HG02623 (cell line): Measurements from ENCODE around the gene GPD1.
"Not testable (repeated sequence)": the region's sequence is repeated elsewhere in the genome, so short reads cannot be mapped to it uniquely, and the experiment has no call there.

Experiments used
- ATAC-seq: cut with Tn5 transposase; IDR thresholded peaks from one replicate; pipeline ENCODE4 v1.9.1; 2021; ENCODE audit warnings: moderate library complexity; ENCODE audit not compliant: unreplicated experiment

Gene GPD1

DNA sequence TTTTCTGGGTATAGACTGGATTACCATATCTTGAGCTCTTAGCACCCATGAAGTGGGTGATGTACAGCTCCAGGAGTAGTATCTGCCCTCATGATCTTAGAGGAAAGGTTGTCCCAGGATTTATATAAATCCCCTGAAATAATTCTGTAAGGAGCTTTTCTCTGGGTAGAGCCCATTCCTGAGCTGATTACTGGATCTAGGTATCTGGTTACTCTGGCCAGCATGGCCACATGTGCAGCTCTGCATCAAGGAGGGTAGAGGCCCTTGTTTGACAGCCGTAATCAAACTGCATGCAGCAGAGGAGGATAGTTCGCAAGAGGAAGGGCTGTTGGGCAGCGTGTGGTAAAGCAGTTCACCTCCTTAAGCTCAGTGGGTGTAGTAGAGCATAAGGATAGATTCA is 16.7 kb downstream of the GPD1 start:
- ATAC-seq = no peak

DNA sequence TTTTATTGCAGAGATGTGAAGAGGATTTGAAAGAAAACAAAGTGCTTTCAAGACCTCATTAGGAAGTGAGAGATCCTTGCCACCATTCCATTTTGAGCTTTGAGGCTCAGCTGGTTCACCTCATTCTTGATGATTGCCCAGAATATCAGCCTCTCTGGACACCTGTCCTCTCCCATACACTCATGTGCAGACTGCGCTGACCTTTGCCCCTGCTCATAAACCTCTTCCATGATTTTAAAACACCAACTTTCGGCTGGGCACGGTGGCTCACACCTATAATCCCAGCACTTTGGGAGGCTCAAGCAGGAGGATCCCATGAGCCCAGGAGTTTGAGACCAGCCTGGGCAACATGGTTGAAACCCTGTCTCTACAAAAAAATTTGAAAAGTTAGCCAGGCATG is 17.1 kb downstream of the GPD1 start:
- ATAC-seq = no peak

DNA sequence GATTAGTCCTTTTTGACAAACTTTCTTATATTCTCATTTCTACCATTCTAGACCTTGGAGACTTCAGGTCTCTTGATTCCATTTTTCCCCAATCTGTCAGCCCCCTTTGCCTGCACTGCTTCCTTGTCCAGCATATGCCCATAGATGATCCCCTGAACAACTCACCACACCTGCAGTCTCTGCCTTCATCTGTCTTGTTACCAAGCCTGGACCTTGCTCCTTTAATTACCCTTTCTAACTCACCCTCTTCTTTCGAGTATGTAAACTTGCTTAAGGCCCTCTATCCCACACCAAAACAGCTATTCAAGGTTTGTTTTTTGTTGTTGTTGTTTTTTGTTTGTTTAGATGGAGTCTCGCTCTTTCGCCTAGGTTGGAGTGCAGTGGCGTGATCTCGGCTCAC is 17.8 kb downstream of the GPD1 start:
- no peak for ATAC-seq

- no peak for ATAC-seq
Observed at GRCh38 chr12:50123203-50123602, 19.4 kb downstream of the GPD1 start.

DNA sequence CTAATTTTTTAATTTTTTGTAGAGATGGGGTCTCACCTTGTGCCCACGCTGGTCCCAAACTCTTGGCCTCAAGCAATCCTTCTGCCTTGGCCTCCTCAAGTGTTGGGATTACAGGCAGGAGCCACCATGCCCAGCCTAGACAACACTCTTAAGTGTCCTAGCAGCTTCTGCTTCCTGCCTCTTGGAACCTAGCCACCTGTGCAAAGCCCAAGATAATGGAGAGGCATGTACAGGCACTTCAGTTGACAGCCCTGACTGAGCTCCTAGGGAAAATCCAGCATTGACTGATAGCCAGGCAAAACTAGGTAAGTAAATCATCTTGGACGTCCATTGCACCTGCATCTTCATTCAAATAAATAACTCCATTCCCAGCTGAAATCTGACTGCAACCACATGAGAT is 23.7 kb downstream of the GPD1 start:
- ATAC-seq = no peak

- no peak for ATAC-seq
Observed at GRCh38 chr12:50129290-50129689, 25.5 kb downstream of the GPD1 start.

DNA sequence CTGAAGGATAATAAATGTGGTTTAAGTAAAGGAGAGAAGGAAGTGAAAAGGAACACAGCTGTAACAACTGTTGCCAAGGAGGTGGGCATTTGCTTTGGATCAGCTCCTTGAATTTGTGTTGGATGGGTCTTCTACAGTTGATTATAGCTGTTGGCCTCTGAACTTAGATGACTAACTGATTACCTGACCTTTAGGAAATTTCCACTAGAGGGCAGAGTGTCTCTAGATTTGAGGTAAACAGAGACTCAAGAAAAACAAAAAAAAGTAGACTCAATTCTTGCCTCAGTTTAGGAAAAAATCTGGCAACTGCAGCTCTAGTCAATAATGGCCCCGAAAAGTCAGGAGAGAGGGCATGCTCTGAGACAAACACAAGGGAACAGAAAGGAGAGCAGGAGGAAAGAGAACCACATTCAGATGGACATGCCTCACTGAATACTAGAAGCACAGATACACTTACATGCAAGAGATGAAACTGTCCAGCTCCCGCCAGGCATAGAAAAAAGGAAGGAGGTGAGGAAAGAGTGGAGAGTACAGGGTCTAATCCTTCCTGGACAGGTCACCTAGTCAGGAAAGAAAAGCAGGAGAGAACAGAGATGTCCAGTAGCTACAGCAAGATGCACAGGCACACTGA is 28.8 kb downstream of the GPD1 start:
- ATAC-seq = no peak

GRCh38 chr12:50142993-50143392 is 39.2 kb downstream of the GPD1 start:
- ATAC-seq = no peak

DNA sequence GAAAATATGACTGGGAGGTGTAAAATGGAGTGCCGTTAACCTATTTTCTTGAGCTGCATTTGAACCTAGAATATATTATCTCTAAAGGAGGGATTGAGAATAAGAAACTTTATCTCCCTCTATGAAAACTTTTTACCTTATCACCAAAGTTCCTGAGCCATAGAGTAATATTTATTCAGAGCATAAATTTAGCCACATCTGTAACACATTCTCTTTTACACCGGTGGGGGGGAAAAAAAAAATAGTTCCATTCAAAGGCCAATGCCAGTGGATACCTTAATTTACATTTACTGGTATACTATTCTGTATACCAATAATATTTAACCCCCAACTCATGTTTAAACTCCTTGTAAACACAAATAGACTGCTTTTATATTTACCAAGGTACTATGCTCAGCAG is 41.6 kb downstream of the GPD1 start:
- no peak for ATAC-seq

DNA sequence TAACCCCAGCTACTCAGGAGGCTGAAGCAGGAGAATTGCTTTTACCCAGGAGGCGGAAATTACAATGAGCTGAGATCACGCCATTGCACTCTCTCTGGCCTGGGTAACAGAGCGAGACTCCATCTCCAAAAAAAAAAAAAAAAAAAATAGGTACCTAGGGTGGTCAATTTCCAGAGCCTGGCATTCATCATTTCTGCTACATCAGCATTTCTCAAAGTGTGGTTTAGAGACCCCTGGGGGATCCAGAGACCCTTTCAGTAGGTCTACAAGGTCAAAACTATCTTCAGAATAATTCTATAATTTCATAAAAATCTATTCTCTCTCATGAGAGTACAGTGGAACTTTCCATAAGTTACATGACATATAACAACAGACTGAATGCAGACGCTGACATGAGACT is 43.5 kb downstream of the GPD1 start:
- no peak for ATAC-seq

DNA sequence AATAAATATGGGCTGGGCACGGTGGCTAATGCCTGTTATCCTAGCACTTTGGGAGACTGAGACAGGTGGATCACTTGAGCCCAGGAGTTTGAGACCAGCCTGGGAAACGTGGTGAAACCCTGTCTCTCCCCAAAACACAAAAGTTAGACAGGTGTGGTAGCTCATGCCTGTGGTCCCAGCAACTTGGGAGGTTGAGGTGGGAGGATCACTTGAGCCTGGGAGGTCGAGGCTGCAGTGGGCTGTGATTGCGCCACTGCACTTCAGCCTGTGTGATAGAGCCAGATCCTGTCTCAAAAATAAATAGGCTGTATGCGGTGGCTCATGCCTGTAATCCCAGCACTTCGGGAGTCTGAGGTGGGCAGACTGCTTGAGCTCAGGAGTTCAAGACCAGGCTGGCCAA is 44.2 kb downstream of the GPD1 start:
- ATAC-seq = not testable (repeated sequence)

GRCh38 chr12:50149311-50149710 is 45.5 kb downstream of the GPD1 start:
- no peak for ATAC-seq

- ATAC-seq = no peak
Observed at GRCh38 chr12:50151047-50151687, 47.4 kb downstream of the GPD1 start.

GRCh38 chr12:50154947-50155346 is 51.1 kb downstream of the GPD1 start:
- ATAC-seq = not testable (repeated sequence)

- ATAC-seq = no peak
Observed at GRCh38 chr12:50156641-50157040, 52.8 kb downstream of the GPD1 start.

DNA sequence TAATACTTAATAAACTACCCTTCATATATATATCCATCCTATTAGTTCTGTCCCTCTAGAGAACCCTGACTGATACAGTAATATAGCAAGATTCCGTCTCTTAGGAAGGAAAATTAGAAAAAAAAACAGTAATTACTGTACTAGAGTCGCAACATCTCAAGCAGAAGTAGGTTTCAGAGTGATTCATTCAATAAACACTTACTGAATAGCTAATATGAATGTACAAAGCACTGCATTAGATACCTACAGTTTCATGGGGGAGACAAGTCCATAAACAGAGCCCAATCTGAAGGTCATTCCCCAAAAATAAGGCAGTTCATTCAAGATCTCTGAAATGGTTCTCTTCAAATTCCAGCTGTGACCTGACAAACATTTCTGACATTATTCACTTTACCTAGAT is 53.5 kb downstream of the GPD1 start:
- no peak for ATAC-seq

- no peak for ATAC-seq
Observed at GRCh38 chr12:50160643-50161042, 56.8 kb downstream of the GPD1 start.
